HepG2 (cell line): ENCODE results near the gene BAHCC1. TPM values are rescaled to one million over a fixed set of nuclear protein-coding genes. Genes with fewer than 3 reads are reported as not detected.

Experiments used
- AFF4 ChIP-seq: sonication (generic); formaldehyde crosslinking; IDR thresholded peaks from 2 replicates; pipeline ENCODE4 v1.4.0; 2020; ENCODE audit warnings: missing genetic modification reagents
- FOXM1 ChIP-seq: sonication (generic); formaldehyde crosslinking; IDR thresholded peaks from 2 replicates; pipeline ENCODE4 v1.5.0; 2020; ENCODE audit warnings: missing genetic modification reagents
- GABPB1 ChIP-seq: IDR thresholded peaks from 2 replicates; pipeline ENCODE4 v1.6.1; 2016; ENCODE audit warnings: mild to moderate bottlenecking, missing genetic modification reagents, moderate library complexity, missing compliant biosample characterization
- HES4 ChIP-seq: sonication (generic); formaldehyde crosslinking; IDR thresholded peaks from 2 replicates; pipeline ENCODE4 v1.9.0; 2021; ENCODE audit warnings: mild to moderate bottlenecking, missing genetic modification reagents, borderline replicate concordance
- HMGA1 ChIP-seq: sonication (generic); formaldehyde crosslinking; conservative IDR thresholded peaks from 2 replicates; pipeline ENCODE4 v1.4.0; 2020; ENCODE audit warnings: missing genetic modification reagents
- HOXA9 ChIP-seq: sonication (generic); formaldehyde crosslinking; IDR thresholded peaks from 2 replicates; pipeline ENCODE4 v1.8.1; 2022; ENCODE audit warnings: missing genetic modification reagents, mild to moderate bottlenecking, moderate library complexity, borderline replicate concordance
- PCBP1 ChIP-seq: fragments of 200-400 bp; formaldehyde crosslinking; IDR thresholded peaks from 2 replicates; pipeline ENCODE4 v1.6.1; 2017; ENCODE audit warnings: mild to moderate bottlenecking, low read depth, low read length, borderline replicate concordance
- POLR2A ChIP-seq, 2 experiments: IDR thresholded peaks; 2 replicates each; pipeline ENCODE4 v1.6.1; 2011; ENCODE audit warnings: low read depth in 2 of 2, low read length in 2 of 2, mild to moderate bottlenecking in 1 of 2, moderate library complexity in 1 of 2; ENCODE audit not compliant: insufficient read depth in 1 of 2
- RAD51 ChIP-seq: fragments of 450-650 bp; IDR thresholded peaks from 2 replicates; pipeline ENCODE4 v1.6.1; 2016; ENCODE audit warnings: borderline replicate concordance
- RARA ChIP-seq: IDR thresholded peaks from 2 replicates; pipeline ENCODE4 v1.6.1; 2016; ENCODE audit warnings: missing genetic modification reagents, missing compliant biosample characterization
- ZNF704 ChIP-seq: sonication (generic); formaldehyde crosslinking; IDR thresholded peaks from 2 replicates; pipeline ENCODE4 v1.8.1; 2023; ENCODE audit warnings: mild to moderate bottlenecking, inconsistent platforms, moderate library complexity, missing genetic modification reagents, borderline replicate concordance
- ZNF782 ChIP-seq: sonication (generic); formaldehyde crosslinking; IDR thresholded peaks from 2 replicates; pipeline ENCODE4 v1.4.0; 2020; ENCODE audit warnings: missing genetic modification reagents, mild to moderate bottlenecking, borderline replicate concordance
- ZZZ3 ChIP-seq: sonication (generic); formaldehyde crosslinking; IDR thresholded peaks from 2 replicates; pipeline ENCODE4 v1.4.0; 2020; ENCODE audit warnings: missing genetic modification reagents, mild to moderate bottlenecking, borderline replicate concordance
- polyA plus RNA-seq, 8 experiments: library from polyadenylated mRNA; depleted of rRNA in 3 of 8; stranded (reverse) in 7 of 8; unstranded in 1 of 8; fragments of >200 nt; fragmentation: Illumina TruSeq in 4 of 8; extraction: Trizol in 4 of 8; gene quantifications; 2 replicates each; pipeline versions ENCODE4 v1.2.1 to v1.2.3, GENCODE V29; 2011 to 2016; ENCODE audit warnings: low read depth in 4 of 8, missing spikeins in 1 of 8, mixed read lengths in 1 of 8; ENCODE audit not compliant: insufficient read depth in 1 of 8
- total RNA-seq, 5 experiments: library from RNA; depleted of rRNA; stranded (reverse); fragments of >200 nt; fragmentation: Illumina TruSeq; extraction: Trizol; gene quantifications; 2 replicates each; pipeline ENCODE4 v1.2.3, GENCODE V29; 2016; ENCODE audit warnings: low read depth in 1 of 5
- TF ChIP-seq, protein P1 (sequence below): sonication (generic); formaldehyde crosslinking; IDR thresholded peaks from 2 replicates; pipeline ENCODE4 v1.4.0; 2020; ENCODE audit warnings: mild to moderate bottlenecking, missing genetic modification reagents, borderline replicate concordance
- TF ChIP-seq, protein P2 (sequence below): sonication (generic); formaldehyde crosslinking; IDR thresholded peaks from 2 replicates; pipeline ENCODE4 v1.8.0; 2022; ENCODE audit warnings: missing genetic modification reagents, mild to moderate bottlenecking, moderate library complexity, borderline replicate concordance
- TF ChIP-seq, protein P3 (sequence below): IDR thresholded peaks from 2 replicates; pipeline ENCODE4 v1.6.1; 2016; ENCODE audit warnings: mild to moderate bottlenecking, missing biosample characterization, missing genetic modification reagents

Gene BAHCC1
- total and polyA plus RNA-seq, 2 of the 13 experiments (the other 11 are each of a cell fraction or from before 2014, with no cell fraction given), result 1.4 to 1.7 TPM

- TF ChIP-seq, protein P1, sequence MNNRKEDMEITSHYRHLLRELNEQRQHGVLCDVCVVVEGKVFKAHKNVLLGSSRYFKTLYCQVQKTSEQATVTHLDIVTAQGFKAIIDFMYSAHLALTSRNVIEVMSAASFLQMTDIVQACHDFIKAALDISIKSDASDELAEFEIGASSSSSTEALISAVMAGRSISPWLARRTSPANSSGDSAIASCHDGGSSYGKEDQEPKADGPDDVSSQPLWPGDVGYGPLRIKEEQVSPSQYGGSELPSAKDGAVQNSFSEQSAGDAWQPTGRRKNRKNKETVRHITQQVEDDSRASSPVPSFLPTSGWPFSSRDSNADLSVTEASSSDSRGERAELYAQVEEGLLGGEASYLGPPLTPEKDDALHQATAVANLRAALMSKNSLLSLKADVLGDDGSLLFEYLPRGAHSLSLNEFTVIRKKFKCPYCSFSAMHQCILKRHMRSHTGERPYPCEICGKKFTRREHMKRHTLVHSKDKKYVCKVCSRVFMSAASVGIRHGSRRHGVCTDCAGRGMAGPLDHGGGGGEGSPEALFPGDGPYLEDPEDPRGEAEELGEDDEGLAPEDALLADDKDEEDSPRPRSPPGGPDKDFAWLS (CRISPR knock-in tag), result 0 out of 2 replicates have a peak, but pooled peaks have one; percentile 11
- TF ChIP-seq RAD51, result no peak
- TF ChIP-seq, protein P2, sequence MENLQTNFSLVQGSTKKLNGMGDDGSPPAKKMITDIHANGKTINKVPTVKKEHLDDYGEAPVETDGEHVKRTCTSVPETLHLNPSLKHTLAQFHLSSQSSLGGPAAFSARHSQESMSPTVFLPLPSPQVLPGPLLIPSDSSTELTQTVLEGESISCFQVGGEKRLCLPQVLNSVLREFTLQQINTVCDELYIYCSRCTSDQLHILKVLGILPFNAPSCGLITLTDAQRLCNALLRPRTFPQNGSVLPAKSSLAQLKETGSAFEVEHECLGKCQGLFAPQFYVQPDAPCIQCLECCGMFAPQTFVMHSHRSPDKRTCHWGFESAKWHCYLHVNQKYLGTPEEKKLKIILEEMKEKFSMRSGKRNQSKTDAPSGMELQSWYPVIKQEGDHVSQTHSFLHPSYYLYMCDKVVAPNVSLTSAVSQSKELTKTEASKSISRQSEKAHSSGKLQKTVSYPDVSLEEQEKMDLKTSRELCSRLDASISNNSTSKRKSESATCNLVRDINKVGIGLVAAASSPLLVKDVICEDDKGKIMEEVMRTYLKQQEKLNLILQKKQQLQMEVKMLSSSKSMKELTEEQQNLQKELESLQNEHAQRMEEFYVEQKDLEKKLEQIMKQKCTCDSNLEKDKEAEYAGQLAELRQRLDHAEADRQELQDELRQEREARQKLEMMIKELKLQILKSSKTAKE (CRISPR knock-in tag), result 0 out of 2 replicates have a peak, but pooled peaks have one; percentile 14
- TF ChIP-seq HMGA1 (CRISPR knock-in tag), result no peak
- TF ChIP-seq POLR2A (IDR thresholded peaks at IDR 0.05; ENCODE audit: insufficient read depth in 1 of 2, low read depth in 2 of 2, low read length in 2 of 2), result peak in 1 of 2 experiments; percentile 69; a peak in 2 of 4 replicates
- no peak; the same call in 1 of the 2 replicates for TF ChIP-seq HOXA9 (CRISPR knock-in tag)
- TF ChIP-seq AFF4 (CRISPR knock-in tag), result no peak
- peak; percentile 41; the same call in 1 of the 2 replicates for TF ChIP-seq GABPB1 (CRISPR knock-in tag)
- TF ChIP-seq HES4 (CRISPR knock-in tag), result peak; percentile 37; the same call in 1 of the 2 replicates
- TF ChIP-seq, protein P3, sequence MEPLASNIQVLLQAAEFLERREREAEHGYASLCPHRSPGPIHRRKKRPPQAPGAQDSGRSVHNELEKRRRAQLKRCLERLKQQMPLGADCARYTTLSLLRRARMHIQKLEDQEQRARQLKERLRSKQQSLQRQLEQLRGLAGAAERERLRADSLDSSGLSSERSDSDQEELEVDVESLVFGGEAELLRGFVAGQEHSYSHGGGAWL (CRISPR knock-in tag), result peak; percentile 56; the same call in 1 of the 2 replicates
- TF ChIP-seq RARA, result peak; percentile 10; the same call in 1 of the 2 replicates
- TF ChIP-seq PCBP1, result 0 out of 2 replicates have a peak, but pooled peaks have one; percentile 47
- TF ChIP-seq ZNF704 (CRISPR knock-in tag), result peak; percentile 53; the same call in 1 of the 2 replicates
- no peak for TF ChIP-seq FOXM1 (CRISPR knock-in tag)
- TF ChIP-seq ZNF782 (CRISPR knock-in tag), result 0 out of 2 replicates have a peak, but pooled peaks have one; percentile 40
- peak; percentile 67; the same call in 1 of the 2 replicates for TF ChIP-seq ZZZ3
Measured at GRCh38 chr17:81346090-81346907, 49.0 kb upstream of the BAHCC1 start (continued).
